ENCODE results near the gene GJC2. TPM values are rescaled to one million over a fixed set of nuclear protein-coding genes. Genes with fewer than 3 reads are reported as not detected.

GJC2 gene
- total RNA-seq, 1 donor from 2014 or later: 1.6 TPM

DNA sequence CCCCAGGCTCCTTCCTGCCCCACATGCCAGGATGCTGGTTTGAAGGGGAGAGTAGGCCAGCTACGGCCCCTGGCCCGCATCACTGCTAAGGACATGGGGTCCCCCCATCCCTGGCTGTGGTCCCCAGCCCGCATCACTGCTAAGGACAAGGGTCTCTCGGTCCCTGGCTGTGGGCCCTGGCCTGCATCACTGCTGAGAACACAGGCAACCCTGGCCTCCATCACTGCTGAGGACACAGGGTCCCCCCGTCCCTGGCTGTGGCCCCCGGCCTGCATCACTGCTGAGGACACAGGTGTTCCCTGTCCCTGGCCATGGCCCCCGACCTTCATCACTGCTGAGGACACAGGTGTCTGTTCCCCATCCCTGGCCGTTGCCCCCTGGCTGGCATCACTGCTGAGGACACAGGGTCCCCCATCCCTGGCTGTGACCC, 57.7 kb downstream of the GJC2 start:
- Mint-ChIP-seq H3K27me3 (ENCODE audit: unreplicated experiment) (peaks cover 7% of the 10 kb centered on the region), H3K36me3 (ENCODE audit: unreplicated experiment) (no peaks in the 10 kb centered on the region), H3K27ac (ENCODE audit: unreplicated experiment) (no peak overlapping the region), H3K4me3 (ENCODE audit: unreplicated experiment) (no peak overlapping the region), H3K9me3 (ENCODE audit: unreplicated experiment) (no peaks in the 10 kb centered on the region), H3K4me1 (ENCODE audit: unreplicated experiment) (peaks cover 2% of the 10 kb centered on the region)
- peak; percentile 80 for DNase-seq (ENCODE audit: extremely low spot score, unreplicated experiment)
- TF ChIP-seq, protein P1, sequence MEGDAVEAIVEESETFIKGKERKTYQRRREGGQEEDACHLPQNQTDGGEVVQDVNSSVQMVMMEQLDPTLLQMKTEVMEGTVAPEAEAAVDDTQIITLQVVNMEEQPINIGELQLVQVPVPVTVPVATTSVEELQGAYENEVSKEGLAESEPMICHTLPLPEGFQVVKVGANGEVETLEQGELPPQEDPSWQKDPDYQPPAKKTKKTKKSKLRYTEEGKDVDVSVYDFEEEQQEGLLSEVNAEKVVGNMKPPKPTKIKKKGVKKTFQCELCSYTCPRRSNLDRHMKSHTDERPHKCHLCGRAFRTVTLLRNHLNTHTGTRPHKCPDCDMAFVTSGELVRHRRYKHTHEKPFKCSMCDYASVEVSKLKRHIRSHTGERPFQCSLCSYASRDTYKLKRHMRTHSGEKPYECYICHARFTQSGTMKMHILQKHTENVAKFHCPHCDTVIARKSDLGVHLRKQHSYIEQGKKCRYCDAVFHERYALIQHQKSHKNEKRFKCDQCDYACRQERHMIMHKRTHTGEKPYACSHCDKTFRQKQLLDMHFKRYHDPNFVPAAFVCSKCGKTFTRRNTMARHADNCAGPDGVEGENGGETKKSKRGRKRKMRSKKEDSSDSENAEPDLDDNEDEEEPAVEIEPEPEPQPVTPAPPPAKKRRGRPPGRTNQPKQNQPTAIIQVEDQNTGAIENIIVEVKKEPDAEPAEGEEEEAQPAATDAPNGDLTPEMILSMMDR (IDR thresholded peaks at IDR 0.05): no peak

DNA sequence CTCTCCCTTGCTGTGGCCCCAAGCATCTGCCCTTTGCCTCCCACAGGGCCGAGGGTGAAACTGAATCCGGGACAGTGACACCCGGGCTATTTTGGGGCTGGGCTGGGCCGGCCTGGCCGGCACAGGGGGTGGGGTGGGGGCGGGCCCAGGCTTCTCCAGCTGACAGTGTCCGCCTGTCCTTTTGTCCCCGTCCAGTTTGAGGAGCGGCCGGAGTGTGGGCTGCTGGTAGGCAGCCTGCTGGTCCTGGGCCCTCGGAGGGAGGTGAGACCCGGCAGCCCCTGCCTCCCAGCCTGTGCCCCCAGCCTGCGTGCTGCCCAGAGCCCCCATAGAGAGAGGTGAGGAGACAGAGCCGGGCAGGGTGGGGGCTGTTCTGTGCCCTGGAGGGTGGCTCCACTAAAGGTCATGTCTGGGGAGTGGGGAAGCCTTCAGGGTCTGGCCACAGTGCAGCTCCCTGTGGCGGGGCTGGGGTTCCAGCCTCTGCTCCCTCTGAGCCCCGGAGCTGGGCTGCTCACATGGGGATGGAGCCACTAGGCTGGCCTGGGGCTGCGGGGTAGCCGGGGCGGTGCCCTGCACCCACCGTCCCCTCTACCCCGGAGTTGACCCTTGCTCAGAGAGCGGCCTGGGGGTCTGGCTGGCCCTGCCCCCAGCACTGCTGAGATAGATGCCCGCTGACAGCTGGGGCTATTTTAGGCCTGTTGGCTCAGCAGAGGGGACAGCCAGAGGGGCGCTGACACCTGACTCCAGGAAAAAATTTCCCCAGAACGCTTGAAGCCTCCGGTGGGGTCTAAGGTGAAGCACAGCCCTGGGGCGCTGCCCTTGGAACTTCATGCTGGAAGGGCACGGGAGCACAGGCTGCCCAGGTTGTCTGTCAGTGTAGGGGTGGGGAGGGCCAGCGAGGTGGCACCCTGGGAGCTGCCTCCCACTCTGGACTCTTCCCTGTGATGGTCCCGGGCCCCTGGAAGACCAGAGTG, 58.4 kb downstream of the GJC2 start, which contains the start of gene OBSCN:
Gene OBSCN (plus strand): TSS at position 194 of the 971 bp plus-strand sequence. CDS start 3,740 bp downstream, outside the sequence.
- H3K4me1 Mint-ChIP-seq (ENCODE audit: unreplicated experiment): peaks cover 2% of the 10 kb centered on the region
- no peaks in the 10 kb centered on the region for H3K36me3 Mint-ChIP-seq (ENCODE audit: unreplicated experiment)
- no peaks in the 10 kb centered on the region for H3K9me3 Mint-ChIP-seq (ENCODE audit: unreplicated experiment)
- TF ChIP-seq, protein P1 (IDR thresholded peaks at IDR 0.05): no peak
- H3K27ac Mint-ChIP-seq (ENCODE audit: unreplicated experiment): no peak within 1 kb of the TSS
- DNase-seq (ENCODE audit: extremely low spot score, unreplicated experiment): peak; percentile 81
- H3K27me3 Mint-ChIP-seq (ENCODE audit: unreplicated experiment): peaks cover 7% of the 10 kb centered on the region
- H3K4me3 Mint-ChIP-seq (ENCODE audit: unreplicated experiment): no peak within 1 kb of the TSS

DNA sequence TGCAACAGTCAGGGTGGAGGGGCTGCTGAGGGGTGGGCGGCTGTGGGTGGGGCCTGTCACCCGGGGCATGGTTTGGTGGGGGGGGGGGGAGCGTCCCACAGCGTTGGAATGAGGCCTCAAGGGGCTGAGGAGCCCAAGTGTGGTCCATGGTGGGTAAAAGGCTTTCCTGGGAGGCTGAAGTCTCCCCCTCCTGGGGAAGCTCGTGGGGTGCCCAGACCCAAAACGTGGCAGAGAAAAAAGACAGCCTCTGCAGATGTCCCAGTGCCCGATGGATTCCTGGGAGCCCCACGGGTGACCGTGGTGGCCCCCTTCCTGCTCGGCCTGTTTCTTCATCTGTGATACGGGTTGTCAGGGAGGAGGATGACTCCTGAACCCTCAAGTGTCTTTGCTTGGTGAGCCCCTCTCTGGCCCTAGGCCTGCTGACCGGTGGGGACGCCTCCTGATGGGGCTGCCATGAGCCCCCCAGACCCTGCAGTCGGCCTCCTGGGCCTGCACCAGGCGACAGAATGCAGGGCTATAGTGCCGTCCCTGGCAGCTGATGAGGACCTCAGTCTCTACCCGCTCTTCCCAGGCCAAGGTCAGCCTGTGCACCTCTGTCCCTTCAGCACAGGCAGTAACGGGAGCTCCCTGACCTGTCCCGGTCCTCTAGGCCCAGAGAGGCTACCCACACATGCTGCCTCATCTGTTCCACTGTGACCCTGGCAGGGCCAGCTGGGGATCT, 59.3 kb downstream of the GJC2 start:
- H3K4me3 Mint-ChIP-seq (ENCODE audit: unreplicated experiment): no peak overlapping the region
- TF ChIP-seq, protein P1 (IDR thresholded peaks at IDR 0.05): no peak
- no peaks in the 10 kb centered on the region for H3K36me3 Mint-ChIP-seq (ENCODE audit: unreplicated experiment)
- H3K27ac Mint-ChIP-seq (ENCODE audit: unreplicated experiment): no peak overlapping the region
- no peaks in the 10 kb centered on the region for H3K9me3 Mint-ChIP-seq (ENCODE audit: unreplicated experiment)
- DNase-seq (ENCODE audit: extremely low spot score, unreplicated experiment): no peak
- peaks cover 7% of the 10 kb centered on the region for H3K27me3 Mint-ChIP-seq (ENCODE audit: unreplicated experiment)
- peaks cover 4% of the 10 kb centered on the region for H3K4me1 Mint-ChIP-seq (ENCODE audit: unreplicated experiment)

Other genes with a start within 250 kb of the GJC2 start
- 4.8 and 4.9 TPM in 2 replicates for gene WNT9A, start 202.0 kb upstream of the GJC2 start, total RNA-seq
- gene WNT3A, start 142.9 kb upstream of the GJC2 start, total RNA-seq: not detected in 2 replicates
- 305 and 306 TPM in 2 replicates for gene ARF1, start 67.2 kb upstream of the GJC2 start, total RNA-seq
- 13.0 and 13.6 TPM in 2 replicates for gene C1orf35, start 46.6 kb upstream of the GJC2 start, total RNA-seq
- 46.1 and 47.4 TPM in 2 replicates for gene MRPL55, start 40.6 kb upstream of the GJC2 start, total RNA-seq
- gene GUK1, start 9.7 kb upstream of the GJC2 start, total RNA-seq: 150 and 166 TPM in 2 replicates
- 8.1 TPM in 2 replicates for gene IBA57, start 15.9 kb downstream of the GJC2 start, total RNA-seq
- gene OBSCN, start 58.1 kb downstream of the GJC2 start, total RNA-seq: 15.2 and 16.1 TPM in 2 replicates